HepG2 (cell line): Measurements from ENCODE around the gene KISS1R. TPM values are rescaled to one million over a fixed set of nuclear protein-coding genes. Genes with fewer than 3 reads are reported as not detected.

Experiments used
- ATAC-seq: fragments of 200-7000 bp; cut with Tn5 transposase; 3 replicates; pipeline ENCODE4 v1.9.1; 2020; ENCODE audit warnings: mild to moderate bottlenecking, moderate library complexity
- BruUV-seq: library from RNA; stranded (reverse); fragments of 400-500 nt; replicated peaks from 2 replicates; lab custom pipeline; 2021; lab: Mats Ljungman, UMichigan
- CTCF ChIA-PET: fragments of 300-600 bp; formaldehyde crosslinking; extraction: SDS; loops from one replicate; lab custom pipeline; 2021; ENCODE audit warnings: low total read pairs, inconsistent platforms, low intra/inter-chr PET ratio; lab: Yijun Ruan, JAX
- POLR2A ChIA-PET: fragments of 350-600 bp; sonication (Branson Sonifier 250); formaldehyde crosslinking; loops from one replicate; lab custom pipeline; 2020; ENCODE audit warnings: antibody characterized with exemption, inconsistent platforms; lab: Yijun Ruan, JAX
- DNase-seq: peaks from one replicate; pipeline ENCODE4 v3.0.0-alpha.2; 2015; ENCODE audit warnings: low spot score
- FAIRE-seq: peaks from 3 replicates; lab custom pipeline; 2011; peaks lifted over from hg19 to GRCh38; lab: Jason Lieb, UNC
- H2AFZ ChIP-seq: one replicate; pipeline ENCODE4 v1.6.1; 2011; ENCODE audit warnings: low read length, inconsistent platforms
- H3K27ac ChIP-seq: fragments of 300-600 bp; 3 replicates; pipeline ENCODE4 v1.8.0; 2011; ENCODE audit warnings: mixed run types, mild to moderate bottlenecking, mixed read lengths, low read length, inconsistent platforms; ENCODE audit not compliant: insufficient read depth; ENCODE audit errors: extremely low read length
- H3K27me3 ChIP-seq, 2 experiments: fragments of 200-600 bp in 1 of 2; 2 replicates in 1 of 2; 3 replicates in 1 of 2; pipeline versions ENCODE4 v1.6.0 to v1.8.0; 2011; ENCODE audit warnings: low read length in 2 of 2, mild to moderate bottlenecking in 2 of 2, moderate library complexity in 2 of 2, inconsistent platforms in 1 of 2; ENCODE audit not compliant: insufficient read depth in 2 of 2, control insufficient read depth in 1 of 2
- H3K36me3 ChIP-seq, 2 experiments: fragments of 200-600 bp in 1 of 2; replicated peaks in 1 of 2; 2 replicates in 1 of 2; 3 replicates in 1 of 2; pipeline versions ENCODE4 v1.5.1 to v1.8.0; 2011; ENCODE audit warnings: low read length in 2 of 2, inconsistent platforms in 1 of 2; ENCODE audit not compliant: insufficient read depth in 2 of 2, control insufficient read depth in 1 of 2
- H3K4me1 ChIP-seq: 2 replicates; pipeline ENCODE4 v1.5.1; 2012; ENCODE audit warnings: low read length, inconsistent platforms; ENCODE audit not compliant: insufficient read depth
- H3K4me2 ChIP-seq: 2 replicates; pipeline ENCODE4 v1.6.0; 2011; ENCODE audit warnings: low read depth, low read length, inconsistent platforms
- H3K4me3 ChIP-seq, 3 experiments: fragments of 200-600 bp in 1 of 3; sonication (generic), shearing (Covaris generic) in 1 of 3; replicated peaks in 1 of 3; 2 replicates each; pipeline ENCODE4 v1.5.1; 2011 to 2016; ENCODE audit warnings: low read length in 3 of 3, inconsistent platforms in 2 of 3, low read depth in 2 of 3, mild to moderate bottlenecking in 2 of 3, control low read depth in 1 of 3, mixed read lengths in 1 of 3; ENCODE audit not compliant: insufficient read depth in 1 of 3
- H3K79me2 ChIP-seq: one replicate; pipeline ENCODE4 v1.6.1; 2011; ENCODE audit warnings: low read length, inconsistent platforms; ENCODE audit not compliant: insufficient read depth
- H3K9ac ChIP-seq: 2 replicates; pipeline ENCODE4 v1.6.0; 2011; ENCODE audit warnings: mild to moderate bottlenecking, low read depth, low read length, inconsistent platforms; ENCODE audit not compliant: insufficient read depth
- H3K9me3 ChIP-seq: 2 replicates; pipeline ENCODE4 v1.5.1; 2012; ENCODE audit warnings: mild to moderate bottlenecking, low read length
- H4K20me1 ChIP-seq: 2 replicates; pipeline ENCODE4 v1.6.0; 2011; ENCODE audit warnings: inconsistent platforms, mild to moderate bottlenecking, low read length, moderate library complexity; ENCODE audit not compliant: insufficient read depth
- LRRFIP1 ChIP-seq: sonication (generic); formaldehyde crosslinking; conservative IDR thresholded peaks from 2 replicates; pipeline ENCODE4 v1.4.0; 2020; ENCODE audit warnings: missing genetic modification reagents
- RARA ChIP-seq: IDR thresholded peaks from 2 replicates; pipeline ENCODE4 v1.6.1; 2016; ENCODE audit warnings: missing genetic modification reagents, missing compliant biosample characterization
- RBFOX2 ChIP-seq: fragments of 200-400 bp; formaldehyde crosslinking; IDR thresholded peaks from 2 replicates; pipeline ENCODE4 v1.6.1; 2017; ENCODE audit warnings: low read depth, mild to moderate bottlenecking, low read length
- TERF1 ChIP-seq: sonication (generic); formaldehyde crosslinking; IDR thresholded peaks from 2 replicates; pipeline ENCODE4 v1.8.0; 2022; ENCODE audit warnings: mild to moderate bottlenecking, missing genetic modification reagents, moderate library complexity
- ZNF143 ChIP-seq: sonication (generic); formaldehyde crosslinking; IDR thresholded peaks from 2 replicates; pipeline ENCODE4 v1.4.0; 2020; ENCODE audit warnings: missing genetic modification reagents
- ZNF746 ChIP-seq: sonication (generic); formaldehyde crosslinking; IDR thresholded peaks from 2 replicates; pipeline ENCODE4 v1.8.0; 2022; ENCODE audit warnings: mild to moderate bottlenecking, missing genetic modification reagents
- ZNF768 ChIP-seq: sonication (generic); formaldehyde crosslinking; IDR thresholded peaks from 2 replicates; pipeline ENCODE4 v1.4.0; 2020; ENCODE audit warnings: missing genetic modification reagents
- WGBS: methylation state at CpG from one replicate; pipeline ENCODE4 v1.1.6; 2017; ENCODE audit warnings: low lambda C conversion rate; 5-methylcytosine and 5-hydroxymethylcytosine counted together
- in situ Hi-C: cut with HindIII; loops from 2 replicates; pipeline ENCODE4 v1.10.0; 2017; ENCODE audit warnings: low pct_unique_long_range_greater_than_20kb; ENCODE audit not compliant: extremely low pct_ligation_motif_present
- intact Hi-C: fragments of 100-400 bp; cut with micrococcal nuclease; formaldehyde crosslinking; loops from one replicate; pipeline ENCODE4 v1.10.0; 2022; ENCODE audit not compliant: unreplicated experiment
- polyA plus RNA-seq, 8 experiments: library from polyadenylated mRNA; depleted of rRNA in 3 of 8; stranded (reverse) in 7 of 8; unstranded in 1 of 8; fragments of >200 nt; fragmentation: Illumina TruSeq in 4 of 8; extraction: Trizol in 4 of 8; gene quantifications; 2 replicates each; pipeline versions ENCODE4 v1.2.1 to v1.2.3, GENCODE V29; 2011 to 2016; ENCODE audit warnings: low read depth in 4 of 8, missing spikeins in 1 of 8, mixed read lengths in 1 of 8; ENCODE audit not compliant: insufficient read depth in 1 of 8
- total RNA-seq, 5 experiments: library from RNA; depleted of rRNA; stranded (reverse); fragments of >200 nt; fragmentation: Illumina TruSeq; extraction: Trizol; gene quantifications; 2 replicates each; pipeline ENCODE4 v1.2.3, GENCODE V29; 2016; ENCODE audit warnings: low read depth in 1 of 5

The KISS1R gene
- total and polyA plus RNA-seq, 2 of the 13 experiments (the other 11 are each of a cell fraction or from before 2014, with no cell fraction given), result 1.1 to 10.2 TPM

- no peak overlapping the region for H3K4me2 ChIP-seq
- FAIRE-seq, result no peak
Observed at GRCh38 chr19:884420-885211, 32.5 kb upstream of the KISS1R start.

More at GRCh38 chr19:884420-885211, 32.5 kb upstream of the KISS1R start:
- Histone ChIP-seq H3K4me1 (peaks cover 9% of the 10 kb centered on the region), H3K27me3 (no peaks in the 10 kb centered on the region), H3K27ac (no peak overlapping the region), H2AFZ (no peak overlapping the region), H4K20me1 (no peaks in the 10 kb centered on the region; the same call in 1 of the 2 replicates), H3K9ac (no peak overlapping the region), H3K36me3 (peaks cover 20 to 37% of the 10 kb centered on the region in 2 experiments; a peak in 4 of 5 replicates), H3K4me3 (no peak overlapping the region), H3K9me3 (no peaks in the 10 kb centered on the region), H3K79me2 (no peaks in the 10 kb centered on the region)
- TF ChIP-seq TERF1 (CRISPR knock-in tag), result no peak
- TF ChIP-seq ZNF768 (CRISPR knock-in tag), result no peak
- no peak for TF ChIP-seq ZNF746 (CRISPR knock-in tag)
- TF ChIP-seq RBFOX2, result 0 out of 2 replicates have a peak, but pooled peaks have one; percentile 34
- TF ChIP-seq RARA (CRISPR knock-in tag), result no peak
- no peak for TF ChIP-seq LRRFIP1 (CRISPR knock-in tag)
- no peak for TF ChIP-seq ZNF143 (CRISPR knock-in tag)
- ChIA-PET POLR2A (no interaction called here), CTCF (no interaction called here)
- BruUV-seq, result no TSS peak
- ATAC-seq (no peak), DNase-seq (no peak)
- 97% methylated on average over 23 of the region's 51 CpGs for WGBS
- in situ Hi-C loops (no loop called here), intact Hi-C loops (no loop called here)
